ENCODE measurements around the gene HS3ST4.

The HS3ST4 gene

DNA sequence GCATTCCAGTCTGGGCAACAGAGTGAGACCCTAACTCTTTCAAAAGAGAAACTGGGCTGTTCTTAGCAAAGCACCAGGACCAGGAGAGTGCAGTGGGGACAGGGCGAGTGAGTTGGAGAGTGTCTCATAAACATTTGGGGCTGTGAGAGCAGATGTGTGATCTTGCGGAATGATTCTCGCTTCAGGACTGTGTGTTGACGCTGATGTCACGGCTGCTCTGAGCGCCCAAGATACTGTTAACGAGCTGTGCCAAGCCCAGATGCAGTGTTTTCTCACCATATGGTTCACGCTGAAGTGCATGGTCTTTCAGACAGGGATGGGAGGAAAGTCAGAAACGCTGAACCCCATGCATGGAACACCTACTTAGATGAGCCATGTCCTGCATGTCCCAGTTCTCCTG, 438.2 kb downstream of the HS3ST4 start:
- H3K4me2 ChIP-seq = no peak overlapping the region
- H3K4me1 ChIP-seq (ENCODE audit: low read depth, poor library complexity, severe bottlenecking) = no peaks in the 10 kb centered on the region
- no peaks in the 10 kb centered on the region for H3K27me3 ChIP-seq (ENCODE audit: insufficient read depth, low read depth)
- H3K27ac ChIP-seq = no peak overlapping the region
- no peaks in the 10 kb centered on the region for H4K20me1 ChIP-seq (ENCODE audit: insufficient read depth)
- H3K9ac ChIP-seq = no peak overlapping the region
- H3K36me3 ChIP-seq (ENCODE audit: insufficient read depth) = no peaks in the 10 kb centered on the region
- H3K79me2 ChIP-seq (ENCODE audit: insufficient read depth, low read depth) = no peaks in the 10 kb centered on the region
- TF ChIP-seq, protein P1, sequence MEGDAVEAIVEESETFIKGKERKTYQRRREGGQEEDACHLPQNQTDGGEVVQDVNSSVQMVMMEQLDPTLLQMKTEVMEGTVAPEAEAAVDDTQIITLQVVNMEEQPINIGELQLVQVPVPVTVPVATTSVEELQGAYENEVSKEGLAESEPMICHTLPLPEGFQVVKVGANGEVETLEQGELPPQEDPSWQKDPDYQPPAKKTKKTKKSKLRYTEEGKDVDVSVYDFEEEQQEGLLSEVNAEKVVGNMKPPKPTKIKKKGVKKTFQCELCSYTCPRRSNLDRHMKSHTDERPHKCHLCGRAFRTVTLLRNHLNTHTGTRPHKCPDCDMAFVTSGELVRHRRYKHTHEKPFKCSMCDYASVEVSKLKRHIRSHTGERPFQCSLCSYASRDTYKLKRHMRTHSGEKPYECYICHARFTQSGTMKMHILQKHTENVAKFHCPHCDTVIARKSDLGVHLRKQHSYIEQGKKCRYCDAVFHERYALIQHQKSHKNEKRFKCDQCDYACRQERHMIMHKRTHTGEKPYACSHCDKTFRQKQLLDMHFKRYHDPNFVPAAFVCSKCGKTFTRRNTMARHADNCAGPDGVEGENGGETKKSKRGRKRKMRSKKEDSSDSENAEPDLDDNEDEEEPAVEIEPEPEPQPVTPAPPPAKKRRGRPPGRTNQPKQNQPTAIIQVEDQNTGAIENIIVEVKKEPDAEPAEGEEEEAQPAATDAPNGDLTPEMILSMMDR (conservative IDR thresholded peaks at IDR 0.05; ENCODE audit: low read depth, low read length) = no peak
- no peak overlapping the region for H2AFZ ChIP-seq (ENCODE audit: low read depth)
- H3K4me3 ChIP-seq (IDR thresholded peaks at IDR 0.05; ENCODE audit: insufficient read depth, low read depth, low read length) = no peak overlapping the region

DNA sequence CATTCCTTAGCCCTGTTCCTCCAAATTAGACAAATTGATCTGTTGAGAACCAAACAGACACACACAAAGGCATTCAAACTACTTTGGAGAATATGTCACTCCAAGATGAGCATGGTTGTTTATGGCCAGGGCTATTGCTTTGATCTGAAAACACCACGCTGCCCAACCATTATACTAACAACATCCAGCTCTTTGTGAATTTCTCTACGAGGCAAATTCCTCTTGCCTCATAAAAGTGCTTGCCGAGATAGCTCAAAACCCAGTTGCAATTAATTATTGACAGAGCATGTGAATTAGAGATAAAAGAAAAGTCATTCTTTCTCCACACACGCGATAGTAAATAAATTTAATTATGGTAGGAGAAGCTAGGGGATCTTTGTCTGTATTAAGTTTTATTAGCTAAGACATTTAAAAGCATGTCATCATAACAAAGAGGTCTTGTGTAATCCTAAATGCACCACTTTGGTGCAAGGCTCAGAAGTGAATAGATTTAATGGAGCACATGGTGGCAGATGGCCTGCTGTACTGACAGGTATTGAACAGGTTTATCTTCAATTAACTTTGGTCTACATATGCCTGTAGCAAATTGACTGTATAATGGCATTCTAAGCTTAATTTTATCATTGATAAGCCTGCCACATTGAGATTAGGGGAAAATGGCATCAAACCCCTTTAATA, 441.8 kb downstream of the HS3ST4 start:
- Histone ChIP-seq H3K79me2 (ENCODE audit: insufficient read depth, low read depth) (no peaks in the 10 kb centered on the region), H4K20me1 (ENCODE audit: insufficient read depth) (no peaks in the 10 kb centered on the region), H3K27ac (no peak overlapping the region), H3K27me3 (ENCODE audit: insufficient read depth, low read depth) (no peaks in the 10 kb centered on the region), H3K4me2 (no peak overlapping the region), H3K4me3 (IDR thresholded peaks at IDR 0.05; ENCODE audit: insufficient read depth, low read depth, low read length) (no peak overlapping the region), H3K4me1 (ENCODE audit: low read depth, poor library complexity, severe bottlenecking) (no peaks in the 10 kb centered on the region), H3K9ac (no peak overlapping the region), H3K36me3 (ENCODE audit: insufficient read depth) (no peaks in the 10 kb centered on the region), H2AFZ (ENCODE audit: low read depth) (no peak overlapping the region)
- TF ChIP-seq, protein P1 (conservative IDR thresholded peaks at IDR 0.05; ENCODE audit: low read depth, low read length) = no peak

DNA sequence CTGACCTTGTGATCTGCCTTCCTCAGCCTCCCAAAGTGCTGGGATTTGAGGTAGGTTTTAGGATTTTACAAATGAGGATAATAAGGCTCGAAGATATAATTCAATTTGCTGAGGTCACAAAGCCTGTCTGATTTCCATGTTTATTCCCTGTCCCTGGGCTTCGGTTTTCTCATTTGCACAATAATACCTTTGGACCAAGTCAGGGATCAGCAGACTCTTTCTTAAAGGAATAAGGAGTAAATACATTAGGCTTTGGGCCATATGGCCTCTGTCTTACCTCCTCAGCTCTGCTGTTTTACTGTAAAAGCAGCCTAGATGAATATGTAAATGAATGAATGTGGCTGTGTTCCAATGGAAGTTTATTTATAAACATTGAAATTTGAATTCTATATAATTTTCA, 442.8 kb downstream of the HS3ST4 start:
- no peaks in the 10 kb centered on the region for H3K79me2 ChIP-seq (ENCODE audit: insufficient read depth, low read depth)
- TF ChIP-seq, protein P1 (conservative IDR thresholded peaks at IDR 0.05; ENCODE audit: low read depth, low read length) = no peak
- H4K20me1 ChIP-seq (ENCODE audit: insufficient read depth) = no peaks in the 10 kb centered on the region
- no peak overlapping the region for H3K4me2 ChIP-seq
- no peaks in the 10 kb centered on the region for H3K36me3 ChIP-seq (ENCODE audit: insufficient read depth)
- no peak overlapping the region for H3K27ac ChIP-seq
- no peaks in the 10 kb centered on the region for H3K27me3 ChIP-seq (ENCODE audit: insufficient read depth, low read depth)
- H3K4me3 ChIP-seq (IDR thresholded peaks at IDR 0.05; ENCODE audit: insufficient read depth, low read depth, low read length) = no peak overlapping the region
- H3K9ac ChIP-seq = no peak overlapping the region
- no peaks in the 10 kb centered on the region for H3K4me1 ChIP-seq (ENCODE audit: low read depth, poor library complexity, severe bottlenecking)
- no peak overlapping the region for H2AFZ ChIP-seq (ENCODE audit: low read depth)

DNA sequence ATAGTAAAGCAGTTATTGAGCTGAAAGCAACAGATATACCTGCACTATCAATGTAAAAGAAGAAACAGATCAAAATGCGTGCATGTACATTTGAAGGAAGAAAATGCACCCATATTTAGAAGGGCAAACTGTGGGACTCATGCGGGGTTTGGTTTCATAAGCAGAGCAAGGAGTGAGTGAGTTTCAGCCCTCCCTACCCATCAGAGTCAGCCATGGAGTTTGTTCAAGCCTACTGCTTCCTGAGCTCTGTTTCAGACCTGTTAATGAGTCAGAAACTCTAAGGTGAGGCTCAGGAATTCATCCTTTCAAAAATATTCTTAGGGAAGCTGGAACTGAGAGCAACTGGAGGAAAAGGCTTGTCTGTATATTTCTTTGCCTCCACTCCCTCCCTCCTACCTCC, 446.2 kb downstream of the HS3ST4 start:
- no peaks in the 10 kb centered on the region for H3K36me3 ChIP-seq (ENCODE audit: insufficient read depth)
- H4K20me1 ChIP-seq (ENCODE audit: insufficient read depth) = no peaks in the 10 kb centered on the region
- no peak overlapping the region for H3K9ac ChIP-seq
- no peaks in the 10 kb centered on the region for H3K4me1 ChIP-seq (ENCODE audit: low read depth, poor library complexity, severe bottlenecking)
- no peaks in the 10 kb centered on the region for H3K27me3 ChIP-seq (ENCODE audit: insufficient read depth, low read depth)
- H2AFZ ChIP-seq (ENCODE audit: low read depth) = no peak overlapping the region
- no peak overlapping the region for H3K4me2 ChIP-seq
- TF ChIP-seq, protein P1 (conservative IDR thresholded peaks at IDR 0.05; ENCODE audit: low read depth, low read length) = no peak
- no peak overlapping the region for H3K27ac ChIP-seq
- no peak overlapping the region for H3K4me3 ChIP-seq (IDR thresholded peaks at IDR 0.05; ENCODE audit: insufficient read depth, low read depth, low read length)
- no peaks in the 10 kb centered on the region for H3K79me2 ChIP-seq (ENCODE audit: insufficient read depth, low read depth)
